GM19395 (cell line): ENCODE measurements around the gene GRAMD2B.
"Not testable (repeated sequence)": the region's sequence is repeated elsewhere in the genome, so short reads cannot be mapped to it uniquely, and the experiment has no call there.

Source experiments
- ATAC-seq: cut with Tn5 transposase; IDR thresholded peaks from one replicate; pipeline ENCODE4 v1.9.1; 2021; ENCODE audit warnings: mild to moderate bottlenecking, moderate library complexity; ENCODE audit not compliant: unreplicated experiment

The GRAMD2B gene

GRCh38 chr5:126403876-126404275 lies 19.3 kb upstream of the GRAMD2B start:
- no peak for ATAC-seq

DNA sequence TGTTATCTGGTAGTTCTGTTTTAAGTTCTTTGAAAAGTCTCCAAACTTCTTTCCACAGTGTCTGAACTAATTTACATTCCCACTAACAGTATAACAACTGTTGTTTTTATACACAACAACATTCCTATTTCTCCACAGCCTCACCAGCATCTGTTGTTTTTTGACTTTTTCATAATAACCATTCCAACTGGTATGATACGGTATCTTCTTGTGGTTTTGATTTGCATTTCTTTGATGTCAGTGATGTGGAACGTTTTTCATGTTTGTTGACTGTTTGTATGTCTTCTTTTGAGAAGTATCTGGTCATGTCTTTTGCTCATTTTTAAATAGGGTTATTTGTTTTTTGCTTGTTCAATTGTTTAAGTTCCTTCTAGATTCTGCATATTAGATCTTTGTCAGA lies 12.6 kb upstream of the GRAMD2B start:
- peak; percentile 54 for ATAC-seq

GRCh38 chr5:126413856-126414255 lies 9.4 kb upstream of the GRAMD2B start:
- no peak for ATAC-seq

DNA sequence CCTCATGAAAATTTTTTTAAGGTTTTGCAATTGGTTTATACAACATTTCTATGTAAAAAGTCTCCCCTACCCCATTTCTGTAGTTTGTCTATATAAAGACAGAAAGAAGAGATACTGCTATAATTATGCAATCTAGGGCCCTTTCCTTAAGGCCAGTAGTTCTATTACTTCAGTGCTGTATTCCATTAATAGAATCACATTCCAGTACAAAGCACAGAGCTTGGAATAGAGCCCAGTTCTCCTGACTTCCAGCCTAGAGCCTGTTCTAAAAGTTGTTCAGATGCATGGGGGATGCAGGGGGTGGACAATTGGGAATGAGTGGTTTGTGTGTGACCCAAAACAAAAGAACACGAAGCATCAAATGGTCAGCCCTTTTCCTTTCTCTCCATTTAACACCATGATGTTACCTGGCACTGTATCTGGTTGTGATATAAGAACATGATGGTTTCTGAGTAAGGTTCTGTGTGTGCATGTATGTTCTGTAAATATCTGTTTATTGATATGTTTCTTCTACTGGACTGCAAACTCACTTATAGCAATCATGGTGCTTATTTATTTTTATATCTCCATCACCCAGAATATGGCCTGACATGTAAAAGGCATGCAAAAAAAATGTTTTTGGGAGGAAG lies 8.2 kb upstream of the GRAMD2B start:
- no peak for ATAC-seq

GRCh38 chr5:126415789-126416188 lies 7.4 kb upstream of the GRAMD2B start:
- no peak for ATAC-seq

GRCh38 chr5:126416266-126416925 lies 6.8 kb upstream of the GRAMD2B start:
- no peak for ATAC-seq

GRCh38 chr5:126417178-126417577 lies 6.0 kb upstream of the GRAMD2B start:
- no peak for ATAC-seq

GRCh38 chr5:126419102-126419501 lies 4.1 kb upstream of the GRAMD2B start:
- no peak for ATAC-seq

DNA sequence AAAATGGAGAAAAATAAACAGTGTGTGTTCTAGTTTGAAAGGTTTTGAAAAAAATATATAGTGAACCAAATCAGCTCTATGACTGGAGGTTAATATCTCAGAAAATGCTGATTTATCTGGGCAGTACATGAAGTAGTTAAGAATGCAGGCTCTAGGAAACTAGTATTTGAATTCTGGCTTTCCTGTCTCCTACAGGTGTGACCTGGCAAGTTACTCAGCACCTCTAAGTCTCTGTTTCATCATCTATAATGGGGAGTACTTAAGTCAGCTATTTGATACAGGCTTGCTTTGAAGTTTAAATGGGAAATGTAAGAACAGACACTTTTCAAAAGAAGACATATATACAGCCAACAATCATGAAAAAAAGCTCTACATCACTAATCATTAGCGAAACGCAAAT lies 5.2 kb downstream of the GRAMD2B start:
- no peak for ATAC-seq

DNA sequence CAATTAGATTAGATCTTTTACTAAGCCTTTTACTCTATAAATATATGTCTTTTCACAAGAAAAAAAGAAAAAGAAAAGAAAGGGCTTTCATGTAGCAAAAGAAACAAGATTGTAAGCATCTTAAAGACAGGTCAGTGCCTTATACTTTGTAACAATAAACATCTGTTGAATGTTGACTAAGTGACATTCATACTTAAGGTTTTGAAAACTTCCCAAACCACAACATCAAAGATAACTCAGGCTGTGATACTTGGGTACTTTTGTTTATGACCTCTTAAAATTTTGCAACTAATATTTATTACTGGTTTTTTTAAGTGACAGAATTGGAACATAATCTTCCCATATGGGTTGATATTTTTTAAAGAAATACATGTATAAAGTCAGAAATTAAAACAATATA lies 7.4 kb downstream of the GRAMD2B start:
- no peak for ATAC-seq

GRCh38 chr5:126433701-126434100 lies 10.5 kb downstream of the GRAMD2B start:
- no peak for ATAC-seq

DNA sequence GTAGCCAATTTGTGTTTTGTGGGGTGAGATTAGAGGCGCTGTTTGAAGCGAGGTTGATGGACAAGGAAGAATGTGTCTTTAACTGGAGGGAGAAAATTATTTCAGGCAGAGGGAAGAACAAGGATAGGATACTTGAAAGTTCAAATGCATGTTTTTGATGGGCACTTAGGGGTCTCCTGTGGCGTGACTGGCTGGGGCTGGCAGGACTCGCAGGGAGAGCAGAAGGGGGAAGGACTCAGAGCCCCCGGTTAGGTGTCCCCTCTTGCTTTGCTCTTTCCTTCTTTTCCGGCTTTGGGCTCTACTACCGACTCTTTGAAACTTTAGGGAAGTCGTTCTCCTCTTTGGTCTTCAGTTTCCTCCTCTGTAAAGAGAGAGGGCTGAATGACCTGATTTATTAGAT lies 12.1 kb downstream of the GRAMD2B start:
- ATAC-seq = no peak

- ATAC-seq = no peak
Observed at GRCh38 chr5:126435714-126436113, 12.5 kb downstream of the GRAMD2B start.

GRCh38 chr5:126437721-126438120 lies 14.5 kb downstream of the GRAMD2B start:
- peak; percentile 3 for ATAC-seq

GRCh38 chr5:126438267-126438666 lies 15.1 kb downstream of the GRAMD2B start:
- ATAC-seq = peak; percentile 78

DNA sequence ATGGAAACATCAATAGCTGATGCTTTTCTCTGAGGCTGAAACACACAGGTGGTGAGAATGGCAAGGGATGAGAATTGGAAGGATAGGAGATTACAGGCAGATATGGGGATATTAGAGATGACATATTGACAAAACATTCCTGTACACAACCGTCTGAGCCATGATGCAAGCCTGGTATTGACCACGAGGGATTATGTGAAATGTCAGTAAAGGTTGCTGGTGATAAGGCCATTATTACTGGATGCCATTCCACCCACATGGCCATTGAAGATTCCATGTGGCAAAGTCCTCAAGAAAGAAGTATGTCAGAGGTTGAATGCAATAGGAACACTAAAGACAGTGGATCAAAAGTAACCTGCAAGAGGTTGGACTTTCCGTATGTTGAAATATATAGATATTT lies 15.7 kb downstream of the GRAMD2B start:
- ATAC-seq = no peak

- not testable (repeated sequence) for ATAC-seq
Observed at GRCh38 chr5:126439724-126440123, 16.5 kb downstream of the GRAMD2B start.

DNA sequence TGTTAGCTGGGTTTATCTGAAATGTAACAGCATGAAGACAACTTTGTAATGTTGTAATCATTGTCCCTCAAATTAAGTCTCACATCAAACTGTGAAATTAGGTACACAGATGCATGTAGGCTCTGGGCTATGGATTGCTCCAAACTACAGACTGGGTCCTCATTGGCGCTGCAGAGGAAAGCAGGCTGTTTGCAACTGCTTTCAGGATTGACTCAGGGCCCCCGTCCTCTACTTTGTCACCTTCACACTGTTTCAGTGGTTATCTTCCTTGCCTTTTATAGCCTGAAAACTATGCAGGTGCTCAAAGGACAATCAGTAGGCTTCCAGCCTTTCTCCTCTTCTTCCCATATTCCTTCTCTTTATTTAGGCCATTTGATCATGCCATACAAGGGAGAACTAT lies 18.0 kb downstream of the GRAMD2B start:
- ATAC-seq = no peak

GRCh38 chr5:126443374-126443851 lies 20.2 kb downstream of the GRAMD2B start:
- peak; percentile 96 for ATAC-seq

- ATAC-seq = no peak
Observed at GRCh38 chr5:126444137-126444536, 20.9 kb downstream of the GRAMD2B start.

DNA sequence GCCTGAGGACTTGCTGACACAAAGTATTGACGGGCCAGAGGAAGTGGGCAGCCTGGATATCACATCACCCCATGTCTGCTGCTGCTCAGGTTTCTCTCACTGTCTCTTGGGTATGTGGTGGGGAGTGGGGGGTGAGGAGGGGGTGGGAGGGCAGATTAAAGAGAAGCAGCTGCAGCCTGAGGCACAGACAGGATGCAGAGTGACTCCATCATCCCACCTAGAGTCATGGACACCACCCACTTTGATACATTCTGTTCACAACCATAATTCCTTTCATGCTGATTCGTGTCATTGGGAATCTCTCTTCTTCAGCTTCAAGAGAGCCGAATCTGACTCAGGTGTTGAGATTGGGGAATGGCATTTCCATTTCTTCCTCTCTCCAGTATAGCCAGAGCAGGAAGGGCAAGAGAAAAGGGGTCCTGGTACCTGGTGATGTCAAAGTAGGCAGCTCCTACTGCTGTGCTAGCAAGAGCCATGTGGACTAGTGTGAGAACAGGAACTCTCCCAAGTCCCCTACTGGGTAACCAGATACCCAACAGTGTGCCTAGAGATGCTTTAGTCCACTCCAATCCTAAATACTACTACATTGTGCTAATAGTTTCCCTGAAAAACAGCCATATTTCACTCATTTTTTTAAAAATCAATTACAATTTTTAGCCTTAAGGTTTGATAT lies 22.4 kb downstream of the GRAMD2B start:
- ATAC-seq = no peak
